Mesenchymal stem cell (in vitro differentiated cells and primary cell): Measurements from ENCODE around the gene CHIC2.

Source experiments
- DNase-seq: peaks from one replicate; pipeline ENCODE4 v3.0.0-alpha.2; 2013
- H2AFZ ChIP-seq: one replicate; pipeline ENCODE4 v1.6.1; 2013; ENCODE audit warnings: low read depth, mild to moderate bottlenecking, control low read depth, inconsistent platforms, low read length, moderate library complexity
- H2AK5ac ChIP-seq: 2 replicates; pipeline ENCODE4 v1.6.1; 2013; ENCODE audit warnings: low read length, moderate library complexity, mild to moderate bottlenecking, inconsistent platforms; ENCODE audit not compliant: severe bottlenecking
- H2BK120ac ChIP-seq: one replicate; pipeline ENCODE4 v1.6.1; 2013; ENCODE audit warnings: low read depth, mild to moderate bottlenecking, inconsistent platforms, low read length, moderate library complexity
- H2BK12ac ChIP-seq, 2 experiments: one replicate each; pipeline ENCODE4 v1.6.1; 2013; ENCODE audit warnings: inconsistent platforms in 2 of 2, low read length in 2 of 2, mild to moderate bottlenecking in 2 of 2, moderate library complexity in 2 of 2, control low read depth in 1 of 2
- H2BK15ac ChIP-seq: one replicate; pipeline ENCODE4 v1.6.1; 2013; ENCODE audit warnings: mild to moderate bottlenecking, low read depth, inconsistent platforms; ENCODE audit not compliant: poor library complexity, severe bottlenecking
- H2BK5ac ChIP-seq: 2 replicates; pipeline ENCODE4 v1.6.1; 2013; ENCODE audit warnings: low read depth, mild to moderate bottlenecking, low read length, control low read depth, inconsistent platforms; ENCODE audit not compliant: poor library complexity, severe bottlenecking
- H3K14ac ChIP-seq, 2 experiments: one replicate each; pipeline ENCODE4 v1.6.1; 2013; ENCODE audit warnings: inconsistent platforms in 2 of 2, low read length in 2 of 2, control low read depth in 1 of 2, mild to moderate bottlenecking in 1 of 2, moderate library complexity in 1 of 2
- H3K18ac ChIP-seq, 2 experiments: one replicate each; pipeline ENCODE4 v1.6.1; 2013; ENCODE audit warnings: inconsistent platforms in 2 of 2, low read length in 2 of 2, control low read depth in 1 of 2, low read depth in 1 of 2, mild to moderate bottlenecking in 1 of 2
- H3K23ac ChIP-seq, 2 experiments: one replicate each; pipeline ENCODE4 v1.6.1; 2013; ENCODE audit warnings: inconsistent platforms in 2 of 2, low read length in 2 of 2, mild to moderate bottlenecking in 2 of 2, moderate library complexity in 2 of 2, control low read depth in 1 of 2
- H3K27ac ChIP-seq: 2 replicates; pipeline ENCODE4 v1.5.1; 2013; ENCODE audit warnings: mild to moderate bottlenecking, moderate library complexity, low read length, control low read depth, inconsistent platforms; ENCODE audit not compliant: poor library complexity, severe bottlenecking
- H3K27me3 ChIP-seq, 2 experiments: 2 replicates each; pipeline versions ENCODE4 v1.6.1 to v1.7.0; 2013; ENCODE audit warnings: low read length in 2 of 2, mild to moderate bottlenecking in 2 of 2, moderate library complexity in 2 of 2, control low read depth in 1 of 2, inconsistent platforms in 1 of 2; ENCODE audit not compliant: control insufficient read depth in 1 of 2, insufficient read depth in 1 of 2
- H3K36me3 ChIP-seq, 2 experiments: 2 replicates each; pipeline versions ENCODE4 v1.6.1 to v1.7.0; 2013; ENCODE audit warnings: low read length in 2 of 2, control low read depth in 1 of 2, inconsistent platforms in 1 of 2, low read depth in 1 of 2, mild to moderate bottlenecking in 1 of 2; ENCODE audit not compliant: insufficient read depth in 2 of 2, control insufficient read depth in 1 of 2
- H3K4ac ChIP-seq, 2 experiments: one replicate each; pipeline ENCODE4 v1.6.1; 2013; ENCODE audit warnings: inconsistent platforms in 2 of 2, low read length in 2 of 2, mild to moderate bottlenecking in 2 of 2, moderate library complexity in 2 of 2, control low read depth in 1 of 2, low read depth in 1 of 2
- H3K4me1 ChIP-seq: 2 replicates; pipeline ENCODE4 v1.6.1; 2013; ENCODE audit warnings: low read depth, low read length, control low read depth; ENCODE audit not compliant: control insufficient read depth, insufficient read depth
- H3K4me2 ChIP-seq: 2 replicates; pipeline ENCODE4 v1.6.1; 2013; ENCODE audit warnings: low read length, mild to moderate bottlenecking, inconsistent platforms; ENCODE audit not compliant: poor library complexity, severe bottlenecking
- H3K4me3 ChIP-seq, 2 experiments: 2 replicates each; pipeline versions ENCODE4 v1.5.1 to v1.7.0; 2013; ENCODE audit warnings: low read length in 2 of 2, mild to moderate bottlenecking in 2 of 2, control low read depth in 1 of 2, low read depth in 1 of 2; ENCODE audit not compliant: insufficient read depth in 1 of 2
- H3K79me1 ChIP-seq: replicated peaks from 2 replicates; pipeline ENCODE4 v1.6.1; 2013; ENCODE audit warnings: mild to moderate bottlenecking, control low read depth, low read length, inconsistent platforms; ENCODE audit not compliant: poor library complexity, severe bottlenecking
- H3K9ac ChIP-seq: 2 replicates; pipeline ENCODE4 v1.7.0; 2013; ENCODE audit warnings: mild to moderate bottlenecking, low read length, moderate library complexity
- H3K9me3 ChIP-seq: 2 replicates; pipeline ENCODE4 v1.7.0; 2013; ENCODE audit warnings: mild to moderate bottlenecking, low read length; ENCODE audit not compliant: control insufficient read depth
- H4K8ac ChIP-seq: one replicate; pipeline ENCODE4 v1.6.1; 2013; ENCODE audit warnings: inconsistent platforms, mild to moderate bottlenecking, low read length, moderate library complexity
- H4K91ac ChIP-seq: one replicate; pipeline ENCODE4 v1.6.1; 2013; ENCODE audit warnings: mild to moderate bottlenecking, low read length, inconsistent platforms
- WGBS: methylation state at CpG from one replicate; pipeline ENCODE4 v1.1.7; 2013; ENCODE audit warnings: mixed read lengths; 5-methylcytosine and 5-hydroxymethylcytosine counted together

The CHIC2 gene

GRCh38 chr4:54061067-54061466 lies 3.3 kb downstream of the CHIC2 start:
- Histone ChIP-seq H3K79me1 (peaks cover 2% of the 10 kb centered on the region), H3K14ac (no peak overlapping the region), H3K9me3 (no peaks in the 10 kb centered on the region), H2BK12ac (no peak overlapping the region), H3K4ac (no peak overlapping the region), H3K27me3 (no peaks in the 10 kb centered on the region), H3K9ac (peak overlapping the region; percentile 100), H3K4me1 (peaks cover 6% of the 10 kb centered on the region), H3K23ac (no peak overlapping the region), H3K4me2 (no peak overlapping the region), H3K36me3 (peaks cover 0 to 7% of the 10 kb centered on the region in 2 experiments), H2AFZ (no peak overlapping the region), H3K18ac (no peak overlapping the region), H2AK5ac (no peak overlapping the region), H2BK15ac (no peak overlapping the region), H4K91ac (no peak overlapping the region), H2BK120ac (no peak overlapping the region), H3K27ac (no peak overlapping the region), H3K4me3 (peak overlapping the region in 1 of 2 experiments; percentile 98), H4K8ac (no peak overlapping the region), H2BK5ac (no peak overlapping the region)
- DNase-seq = no peak
- no CpG with 5 or more reads among the region's 3 CpGs for WGBS

GRCh38 chr4:54060116-54060515 lies 4.3 kb downstream of the CHIC2 start:
- Histone ChIP-seq H2AFZ (no peak overlapping the region), H4K8ac (no peak overlapping the region), H3K18ac (no peak overlapping the region), H3K79me1 (peaks cover 2% of the 10 kb centered on the region), H2BK12ac (no peak overlapping the region), H3K9ac (peak overlapping the region; percentile 100), H3K4me1 (peaks cover 2% of the 10 kb centered on the region), H3K36me3 (peaks cover 0 to 7% of the 10 kb centered on the region in 2 experiments), H2BK5ac (no peak overlapping the region), H3K27ac (no peak overlapping the region), H2BK15ac (no peak overlapping the region), H3K14ac (no peak overlapping the region), H3K4ac (no peak overlapping the region), H3K23ac (no peak overlapping the region), H2AK5ac (no peak overlapping the region), H3K4me2 (no peak overlapping the region), H3K4me3 (peak overlapping the region in 1 of 2 experiments; percentile 98), H3K9me3 (no peaks in the 10 kb centered on the region), H3K27me3 (no peaks in the 10 kb centered on the region), H4K91ac (no peak overlapping the region), H2BK120ac (no peak overlapping the region)
- WGBS = no CpG with 5 or more reads among the region's 2 CpGs
- DNase-seq = no peak

- Histone ChIP-seq H3K14ac (no peak overlapping the region), H3K4me1 (peaks cover 3% of the 10 kb centered on the region), H3K4ac (no peak overlapping the region), H3K27me3 (no peaks in the 10 kb centered on the region), H2BK15ac (no peak overlapping the region), H3K18ac (no peak overlapping the region), H3K27ac (no peak overlapping the region), H3K23ac (no peak overlapping the region), H2AK5ac (no peak overlapping the region), H2BK5ac (no peak overlapping the region), H4K91ac (no peak overlapping the region), H2BK12ac (no peak overlapping the region), H3K4me2 (no peak overlapping the region), H2AFZ (no peak overlapping the region), H2BK120ac (no peak overlapping the region), H3K4me3 (peak overlapping the region in 1 of 2 experiments; percentile 41), H3K79me1 (peaks cover 2% of the 10 kb centered on the region), H3K9ac (peak overlapping the region; percentile 18), H3K36me3 (peaks cover 0 to 7% of the 10 kb centered on the region in 2 experiments), H3K9me3 (no peaks in the 10 kb centered on the region), H4K8ac (no peak overlapping the region)
- 93% methylated on average over 3 of the region's 3 CpGs for WGBS
- DNase-seq = no peak
Measured at GRCh38 chr4:54058171-54058570, 6.2 kb downstream of the CHIC2 start.

- Histone ChIP-seq H3K4me1 (peaks cover 3% of the 10 kb centered on the region), H3K14ac (no peak overlapping the region), H3K9ac (no peak overlapping the region), H3K4me2 (no peak overlapping the region), H3K18ac (no peak overlapping the region), H3K27me3 (no peaks in the 10 kb centered on the region), H2BK15ac (no peak overlapping the region), H2BK12ac (no peak overlapping the region), H3K9me3 (no peaks in the 10 kb centered on the region), H3K23ac (no peak overlapping the region), H3K79me1 (peaks cover 2% of the 10 kb centered on the region), H2BK5ac (no peak overlapping the region), H4K8ac (no peak overlapping the region), H4K91ac (no peak overlapping the region), H2BK120ac (no peak overlapping the region), H2AK5ac (no peak overlapping the region), H3K4me3 (no peak overlapping the region), H2AFZ (no peak overlapping the region), H3K27ac (no peak overlapping the region), H3K36me3 (peaks cover 0 to 4% of the 10 kb centered on the region in 2 experiments), H3K4ac (no peak overlapping the region)
- DNase-seq = no peak
Measured at GRCh38 chr4:54056360-54056759, 8.0 kb downstream of the CHIC2 start.
